Measurements from ENCODE around the gene LBHD2. TPM values are rescaled to one million over a fixed set of nuclear protein-coding genes. Genes with fewer than 3 reads are reported as not detected.

Gene LBHD2
- polyA plus RNA-seq, 3 donors, result not detected

GRCh38 chr14:103067231-103067954, 16.6 kb upstream of the LBHD2 start:
- no peak for DNase-seq

GRCh38 chr14:103068351-103069073, 15.5 kb upstream of the LBHD2 start:
- DNase-seq, result no peak

GRCh38 chr14:103070263-103070885, 13.6 kb upstream of the LBHD2 start:
- no peak for DNase-seq

- DNase-seq, result no peak
Measured at GRCh38 chr14:103070971-103071542, 13.0 kb upstream of the LBHD2 start.

DNA sequence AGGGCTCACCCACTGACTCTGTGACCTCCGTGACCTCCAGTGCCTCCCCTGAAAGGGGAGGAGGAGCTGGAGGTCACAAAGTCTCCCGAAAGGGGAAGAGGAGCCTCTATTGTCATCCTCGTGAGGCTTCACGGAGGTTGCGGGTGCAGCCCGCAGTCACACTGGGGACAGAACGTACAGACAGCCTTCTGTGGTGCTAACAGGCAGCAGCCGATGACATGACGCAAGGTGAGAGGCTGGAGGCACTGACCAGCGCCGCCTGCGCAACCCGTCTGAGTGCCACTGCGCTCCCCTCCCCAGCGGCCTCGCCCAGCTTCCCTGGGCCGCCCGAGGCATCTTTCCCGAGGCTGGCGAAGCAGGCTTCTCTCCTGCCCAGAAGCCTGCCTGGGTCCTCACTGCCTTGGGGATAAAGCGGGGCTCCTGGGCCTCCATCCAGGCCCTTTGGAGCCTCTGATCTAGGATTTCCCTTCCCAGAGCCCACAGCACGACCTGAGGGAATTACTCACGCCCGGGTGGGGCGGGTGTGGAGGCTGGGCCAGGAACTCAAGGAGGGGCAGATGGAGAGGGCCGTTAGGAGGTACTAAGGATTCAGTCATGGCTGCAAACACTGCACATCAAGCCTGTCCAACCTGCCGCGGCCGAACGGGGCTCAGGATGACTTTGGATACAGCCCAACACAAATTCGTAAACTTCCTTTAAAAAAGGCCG, 12.3 kb upstream of the LBHD2 start:
- no peak for DNase-seq

DNA sequence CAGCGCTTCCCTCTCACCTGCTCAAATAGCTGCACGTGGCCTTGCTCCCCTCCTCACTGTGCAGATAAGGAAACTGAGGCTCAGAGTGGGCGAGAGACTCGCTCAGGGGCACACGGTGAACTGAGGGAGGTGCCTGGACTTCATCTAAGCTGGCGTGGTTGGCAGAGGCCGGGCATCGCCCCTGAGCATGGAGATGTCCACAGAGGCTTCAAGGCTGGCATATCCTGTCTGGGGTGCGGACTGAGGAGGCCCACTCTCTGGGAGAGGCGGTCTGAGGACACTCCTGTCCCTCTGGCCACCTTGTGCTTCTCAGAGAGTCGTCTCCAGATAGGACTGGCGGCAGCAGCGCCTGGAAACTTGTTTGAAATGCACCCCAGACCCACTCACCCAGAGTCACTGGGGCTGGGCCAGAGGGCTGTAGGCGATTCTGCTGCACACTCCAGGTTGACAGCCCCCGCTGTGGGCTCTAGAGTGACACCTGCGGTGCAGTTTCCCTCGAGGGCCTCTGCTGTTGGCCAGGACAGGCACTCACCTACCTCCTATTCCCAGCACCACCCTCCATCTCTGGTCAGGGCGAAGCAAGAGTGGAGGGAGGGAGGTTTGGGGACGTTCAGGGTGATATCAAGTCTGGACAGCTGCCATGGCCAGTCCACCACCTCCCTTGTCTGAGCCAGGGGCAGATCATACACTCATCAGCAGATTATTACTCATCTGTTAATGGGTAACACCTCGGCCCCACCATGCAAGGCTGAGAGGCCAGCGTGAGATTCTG, 11.2 kb upstream of the LBHD2 start:
- no peak for DNase-seq

DNA sequence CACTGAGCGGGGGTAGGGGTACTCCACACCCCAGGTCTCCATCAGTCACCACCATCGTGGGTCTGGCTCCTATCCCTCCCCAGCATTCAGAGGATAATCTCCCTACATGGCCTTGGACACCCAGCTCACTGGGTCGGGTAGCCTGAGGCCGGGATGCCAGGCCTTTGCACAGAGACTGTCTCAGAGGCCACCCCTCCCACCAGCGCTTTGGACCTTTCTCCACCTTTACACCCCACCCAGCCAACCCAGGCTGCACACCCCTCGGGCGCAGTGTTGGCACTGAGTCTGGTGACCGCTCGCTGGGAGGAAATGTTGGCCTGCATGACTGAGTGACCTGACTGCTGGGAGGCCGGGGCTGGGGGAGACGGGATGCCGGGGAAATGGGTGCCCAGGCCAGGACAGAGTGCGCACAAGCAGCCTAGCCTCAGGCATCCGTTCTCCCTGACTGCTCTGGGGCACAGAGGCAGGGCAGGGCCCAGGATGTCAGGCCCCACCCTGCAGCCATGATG, 10.6 kb upstream of the LBHD2 start:
- DNase-seq, result no peak

DNA sequence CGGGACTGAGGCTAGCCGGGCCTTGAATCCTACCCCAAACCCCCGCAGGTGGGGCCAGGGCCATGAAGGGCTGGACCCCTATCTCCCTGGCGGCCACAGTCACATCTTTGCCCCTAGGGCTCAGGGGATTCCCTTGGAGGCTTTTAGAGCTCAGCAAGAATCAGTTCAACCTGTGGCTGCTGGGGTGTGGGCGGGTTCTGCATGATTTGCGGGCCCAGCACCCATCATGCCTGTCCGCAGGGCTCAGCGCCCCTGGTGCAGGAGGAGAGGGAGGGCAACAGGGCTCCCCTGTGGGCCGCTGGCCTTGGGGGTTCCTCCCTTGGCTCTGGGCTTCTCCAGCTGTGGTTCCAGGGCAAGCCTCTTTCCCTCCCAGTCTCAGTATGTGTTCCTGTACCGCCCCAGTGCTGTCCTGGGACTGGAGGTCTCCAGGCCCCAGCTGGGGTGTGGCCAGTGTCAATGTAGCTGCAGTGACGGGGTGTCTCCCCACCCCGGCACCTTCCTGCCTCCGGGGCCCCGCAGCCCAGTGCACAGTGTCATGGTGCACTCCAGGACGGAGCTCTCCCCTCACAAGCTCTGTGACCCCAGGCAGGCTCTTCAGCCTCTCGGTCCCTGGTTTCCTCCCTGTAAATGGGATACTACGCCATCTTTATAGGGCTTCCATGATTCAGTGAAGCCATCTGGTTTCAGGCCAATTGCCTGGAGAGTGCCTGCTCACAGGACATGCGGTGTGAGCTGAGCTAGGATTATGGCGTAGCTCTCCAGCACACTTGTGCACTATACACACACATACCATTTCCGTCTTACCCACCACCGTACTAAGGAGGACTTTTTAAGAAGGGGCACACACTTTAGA, 9.9 kb upstream of the LBHD2 start:
- DNase-seq, result no peak

- no peak for DNase-seq
Measured at GRCh38 chr14:103074729-103075367, 9.2 kb upstream of the LBHD2 start.

DNA sequence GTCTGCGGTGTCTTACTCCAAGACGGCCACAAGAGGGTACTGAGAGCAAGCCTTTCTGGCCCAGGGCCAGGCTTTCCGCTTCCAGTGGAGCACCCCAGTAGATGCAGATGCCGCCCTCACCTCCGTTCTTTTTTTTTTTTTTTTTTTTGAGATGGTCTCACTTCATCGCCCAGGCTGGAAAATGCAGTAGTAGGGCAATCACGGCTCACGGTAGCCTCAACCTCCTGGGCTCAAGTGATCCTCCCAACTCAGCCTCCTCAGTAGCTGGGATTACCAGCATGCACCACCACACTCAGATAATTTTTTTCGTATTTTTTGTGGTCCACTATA, 5.6 kb upstream of the LBHD2 start:
- peak; percentile 83 for DNase-seq

- DNase-seq, result no peak
Measured at GRCh38 chr14:103078860-103079587, 5.0 kb upstream of the LBHD2 start.

GRCh38 chr14:103081951-103082350, 2.1 kb upstream of the LBHD2 start:
- DNase-seq, result no peak

DNA sequence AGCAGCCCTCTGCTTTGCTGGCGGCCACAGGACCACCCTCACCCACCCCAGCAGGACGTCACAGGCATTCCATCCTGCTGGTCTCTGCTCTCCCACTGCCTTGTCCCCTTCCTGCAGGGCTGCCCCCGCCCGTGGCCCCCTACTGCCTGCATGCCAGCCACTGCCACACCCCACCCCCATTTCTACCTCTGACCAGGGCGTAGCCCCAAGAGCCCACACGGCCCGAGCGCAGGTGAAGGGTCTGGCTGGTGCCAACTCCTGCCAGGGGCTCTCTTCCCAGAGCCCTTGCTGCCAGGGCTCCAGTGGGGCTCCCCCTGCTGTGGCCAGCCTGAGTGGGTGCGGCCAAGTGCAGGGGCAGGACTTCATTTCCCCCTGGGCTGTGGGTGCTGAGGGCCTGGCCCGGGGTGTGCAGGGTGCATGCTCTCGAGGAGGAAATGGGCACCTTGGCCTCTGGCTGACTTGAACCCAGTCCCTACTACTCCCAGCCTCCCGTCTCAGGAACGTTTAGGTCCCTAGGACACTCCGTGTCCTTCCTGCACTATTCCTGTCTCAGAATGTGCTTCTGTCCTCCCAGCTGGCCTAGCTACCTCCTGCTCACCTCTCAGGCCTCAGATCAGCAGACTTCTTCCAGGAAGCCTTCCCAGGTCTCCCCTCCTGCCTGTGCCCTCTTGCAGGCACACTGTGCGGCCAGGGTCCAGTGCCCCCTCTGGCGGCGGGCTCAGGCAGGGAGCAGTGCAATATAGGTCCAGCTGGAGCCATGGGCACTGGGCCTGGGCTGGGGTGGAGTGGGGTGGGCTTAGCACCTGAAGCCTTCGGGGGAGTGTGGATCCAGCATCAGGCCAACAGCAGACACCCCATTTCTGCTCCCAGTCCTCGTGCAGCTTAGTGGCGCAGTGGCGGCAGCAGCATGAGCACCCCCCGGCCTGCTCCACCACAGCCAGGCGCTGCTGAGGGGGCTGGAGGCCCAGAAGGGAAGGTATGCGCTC, 1.4 kb downstream of the LBHD2 start:
- DNase-seq, result no peak

DNA sequence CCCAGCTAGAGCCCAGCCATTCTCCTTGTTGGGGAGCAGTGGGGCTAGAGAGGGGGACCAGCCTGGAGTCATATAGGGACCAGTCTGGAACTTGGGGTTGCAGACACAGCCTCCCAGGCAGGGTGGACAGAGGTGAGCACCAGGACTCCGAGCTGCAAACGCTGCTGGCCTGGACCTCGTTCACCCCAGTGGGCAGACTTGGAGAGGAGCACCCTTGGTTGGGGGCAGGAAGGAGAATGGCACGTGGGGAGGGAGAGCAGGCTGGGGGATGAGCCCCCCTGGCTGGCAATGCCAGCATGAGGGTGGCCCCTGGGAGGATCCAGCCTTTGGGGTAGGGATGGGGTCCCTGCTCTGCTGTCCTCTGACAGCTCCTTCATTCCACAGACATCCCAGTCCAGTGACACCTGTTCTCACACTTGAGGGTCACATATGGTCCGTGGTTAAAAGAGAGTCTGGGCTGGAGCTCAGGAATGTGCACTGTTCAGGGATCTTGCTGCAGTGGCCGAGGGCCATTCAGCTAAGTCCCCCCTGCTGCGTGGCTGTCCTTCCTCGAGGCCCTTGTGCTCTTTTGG, 2.8 kb downstream of the LBHD2 start:
- no peak for DNase-seq

- no peak for DNase-seq
Measured at GRCh38 chr14:103087343-103087835, 3.4 kb downstream of the LBHD2 start.

GRCh38 chr14:103088921-103089320, 4.9 kb downstream of the LBHD2 start:
- no peak for DNase-seq

Data from renal pelvis (tissue), 4 donors.